ENCODE measurements around the gene ABCB8. TPM values are rescaled to one million over a fixed set of nuclear protein-coding genes. Genes with fewer than 3 reads are reported as not detected.

ABCB8 gene
- total and polyA plus RNA-seq, 2 of the 4 experiments (the other 2 are of a cell fraction) = 16.3 to 26.8 TPM

DNA sequence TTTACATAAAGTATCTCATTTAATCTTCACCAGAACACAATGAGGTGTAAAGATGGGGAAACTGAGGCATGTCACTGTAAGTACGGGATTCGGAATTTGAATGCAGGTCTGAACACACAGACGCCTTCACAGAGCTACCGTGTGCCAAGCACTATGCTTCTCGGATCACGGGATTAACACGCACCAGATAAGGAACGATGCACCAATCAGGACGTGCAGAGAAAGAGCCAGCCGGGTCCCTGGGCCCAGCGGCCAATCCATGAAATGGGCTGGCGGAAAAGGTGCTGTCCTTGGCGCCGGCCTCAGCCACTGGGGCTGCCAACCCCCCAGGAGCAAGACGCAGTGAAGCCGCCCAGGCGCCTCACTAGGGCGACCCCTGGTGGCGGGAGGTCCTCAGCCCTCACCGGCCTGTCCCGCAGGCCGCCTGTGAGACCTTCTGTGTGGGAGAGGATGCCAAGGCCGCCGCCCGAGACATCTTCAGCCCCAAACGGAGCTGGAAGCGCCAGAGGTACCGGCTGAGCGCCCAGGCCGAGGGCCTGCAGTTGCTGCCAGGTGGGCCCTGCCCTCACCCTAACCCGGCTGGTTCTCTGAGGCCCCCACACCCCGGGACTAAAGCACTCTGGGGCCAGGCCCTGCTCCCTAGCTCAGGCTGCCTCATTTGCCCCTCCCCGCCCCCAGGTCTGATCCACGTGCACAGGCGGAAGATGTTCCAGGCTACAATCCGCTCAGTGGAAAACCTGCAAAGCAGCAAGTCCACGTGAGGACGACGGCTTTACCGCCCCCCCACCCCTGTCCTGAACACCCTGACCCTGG lies 19.5 kb upstream of the ABCB8 start:
- peaks cover 15% of the 10 kb centered on the region for H3K27me3 ChIP-seq (ENCODE audit: control insufficient read depth, insufficient read depth, low read length)
- no peak overlapping the region for H3K4me2 ChIP-seq (ENCODE audit: low read depth, low read length)
- H3K23ac ChIP-seq (ENCODE audit: low read depth, low read length) = no peak overlapping the region
- no peak overlapping the region for H2BK20ac ChIP-seq (ENCODE audit: low read depth, low read length)
- H3K9me1 ChIP-seq (ENCODE audit: insufficient read depth, low read length) = no peaks in the 10 kb centered on the region
- no peaks in the 10 kb centered on the region for H3K9me3 ChIP-seq (ENCODE audit: control insufficient read depth, insufficient read depth, low read length)
- 55% methylated on average over 23 of the region's 40 CpGs; no CpG with 5 or more reads in 1 of the 2 experiments for WGBS, 2 experiments (ENCODE audit: extremely low coverage in 2 of 2, insufficient read length in 1 of 2)
- H2BK5ac ChIP-seq (ENCODE audit: low read depth, low read length, poor library complexity, severe bottlenecking) = no peak overlapping the region
- no peak overlapping the region for H3K14ac ChIP-seq (replicated peaks; ENCODE audit: low read depth, low read length)
- H3K79me1 ChIP-seq (ENCODE audit: low read depth in 1 of 2, low read length in 2 of 2) = no peaks in the 10 kb centered on the region
- no peak for DNase-seq
- dilution Hi-C loops (cut with HindIII; ENCODE audit: low sequenced_read_pairs, unreplicated experiment) = no loop called here
- H3K36me3 ChIP-seq (ENCODE audit: control insufficient read depth, insufficient read depth, low read length) = no peaks in the 10 kb centered on the region
- H3K56ac ChIP-seq (ENCODE audit: extremely low read depth, insufficient read depth, low read length) = no peak overlapping the region
- H2AFZ ChIP-seq (replicated peaks; ENCODE audit: low read length, poor library complexity) = peak overlapping the region; percentile 1
- no peak for TF ChIP-seq ELK1 (IDR thresholded peaks at IDR 0.05; ENCODE audit: borderline replicate concordance, low read depth, low read length)
- TF ChIP-seq, protein P1, sequence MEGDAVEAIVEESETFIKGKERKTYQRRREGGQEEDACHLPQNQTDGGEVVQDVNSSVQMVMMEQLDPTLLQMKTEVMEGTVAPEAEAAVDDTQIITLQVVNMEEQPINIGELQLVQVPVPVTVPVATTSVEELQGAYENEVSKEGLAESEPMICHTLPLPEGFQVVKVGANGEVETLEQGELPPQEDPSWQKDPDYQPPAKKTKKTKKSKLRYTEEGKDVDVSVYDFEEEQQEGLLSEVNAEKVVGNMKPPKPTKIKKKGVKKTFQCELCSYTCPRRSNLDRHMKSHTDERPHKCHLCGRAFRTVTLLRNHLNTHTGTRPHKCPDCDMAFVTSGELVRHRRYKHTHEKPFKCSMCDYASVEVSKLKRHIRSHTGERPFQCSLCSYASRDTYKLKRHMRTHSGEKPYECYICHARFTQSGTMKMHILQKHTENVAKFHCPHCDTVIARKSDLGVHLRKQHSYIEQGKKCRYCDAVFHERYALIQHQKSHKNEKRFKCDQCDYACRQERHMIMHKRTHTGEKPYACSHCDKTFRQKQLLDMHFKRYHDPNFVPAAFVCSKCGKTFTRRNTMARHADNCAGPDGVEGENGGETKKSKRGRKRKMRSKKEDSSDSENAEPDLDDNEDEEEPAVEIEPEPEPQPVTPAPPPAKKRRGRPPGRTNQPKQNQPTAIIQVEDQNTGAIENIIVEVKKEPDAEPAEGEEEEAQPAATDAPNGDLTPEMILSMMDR (conservative IDR thresholded peaks at IDR 0.05; ENCODE audit: low read depth, low read length) = peak; percentile 44
- no TSS peak for BruUV-seq (replicated peaks)
- no peak overlapping the region for H4K91ac ChIP-seq (ENCODE audit: insufficient read depth, low read depth, low read length)
- POLR2A ChIA-PET (ENCODE audit: unreplicated experiment) = no interaction called here
- H2AK5ac ChIP-seq (ENCODE audit: low read depth, low read length) = no peak overlapping the region
- no peak overlapping the region for H3K4me3 ChIP-seq (ENCODE audit: insufficient read depth, low read depth, low read length)
- H3K4me1 ChIP-seq (ENCODE audit: control insufficient read depth, insufficient read depth, low read length) = peaks cover 9% of the 10 kb centered on the region; the same call in 1 of the 2 replicates
- intact Hi-C loops (cut with micrococcal nuclease) = no loop called here
- in situ Hi-C loops (cut with MboI; ENCODE audit: low sequenced_read_pairs) = no loop called here
- no peak overlapping the region for H4K5ac ChIP-seq (ENCODE audit: low read depth, low read length)
- no peak overlapping the region for H2BK15ac ChIP-seq (ENCODE audit: low read depth, low read length)
- H2BK120ac ChIP-seq (ENCODE audit: low read depth, low read length) = no peak overlapping the region
- CTCF ChIA-PET = interaction anchor here (1.0 to 1.4 kb wide), 2 partner anchors 10 to 28 kb away, joined by 3 to 4 read pairs; no protein-coding TSS in a partner anchor
- no peak overlapping the region for H3K18ac ChIP-seq (ENCODE audit: low read depth, low read length)
- 0 out of 4 replicates have a peak overlapping the region, but pooled peaks of 1 of the 2 experiments have one; percentile 28 for H4K8ac ChIP-seq (ENCODE audit: low read depth in 2 of 2, low read length in 2 of 2)
- H2AK9ac ChIP-seq (replicated peaks; ENCODE audit: low read depth, low read length, poor library complexity) = no peak overlapping the region
- no peak overlapping the region for H3K27ac ChIP-seq (ENCODE audit: insufficient read depth, low read length)
- no peak overlapping the region for H3K9ac ChIP-seq (ENCODE audit: low read depth, low read length)
- ATAC-seq (ENCODE audit: low read depth) = no peak
- no peak overlapping the region for H3K4ac ChIP-seq (ENCODE audit: low read depth, low read length)
- H4K20me1 ChIP-seq (ENCODE audit: insufficient read depth, low read length) = no peaks in the 10 kb centered on the region
